PC-3 (cell line): Measurements from ENCODE around the gene ASF1B. TPM values are rescaled to one million over a fixed set of nuclear protein-coding genes. Genes with fewer than 3 reads are reported as not detected.

Experiments used
- ATAC-seq: fragments of 200-7000 bp; cut with Tn5 transposase; 2 replicates; pipeline ENCODE4 v1.9.1; 2020; ENCODE audit warnings: mild to moderate bottlenecking, moderate library complexity
- BruUV-seq: library from RNA; stranded (reverse); fragments of 400-500 nt; replicated peaks from 2 replicates; lab custom pipeline; 2021; lab: Mats Ljungman, UMichigan
- CTCF ChIA-PET: fragments of 300-600 bp; sonication (Branson Sonifier 250); formaldehyde crosslinking; loops from one replicate; lab custom pipeline; 2022; ENCODE audit warnings: antibody characterized with exemption; lab: Charles Lee
- POLR2A ChIA-PET: fragments of 300-600 bp; sonication (Branson Sonifier 250); formaldehyde crosslinking; loops from one replicate; lab custom pipeline; 2022; ENCODE audit warnings: antibody characterized with exemption; ENCODE audit not compliant: unreplicated experiment; lab: Charles Lee
- DNase-seq: peaks from one replicate; pipeline ENCODE4 v3.0.0-alpha.2; 2015
- H2AFZ ChIP-seq: fragments of 300-600 bp; sonication (generic); 2 replicates; pipeline ENCODE4 v1.6.0; 2016; ENCODE audit warnings: antibody characterized with exemption, low read length
- H3F3A ChIP-seq: fragments of 300-600 bp; sonication (generic); one replicate; pipeline ENCODE4 v1.6.0; 2017; ENCODE audit warnings: antibody characterized with exemption, low read length, control low read depth, mild to moderate bottlenecking; ENCODE audit not compliant: unreplicated experiment
- H3K27ac ChIP-seq: fragments of 300-600 bp; sonication (generic); 2 replicates; pipeline ENCODE4 v1.5.1; 2016; ENCODE audit warnings: mild to moderate bottlenecking, low read length
- H3K27me3 ChIP-seq: fragments of 300-600 bp; sonication (generic); 2 replicates; pipeline ENCODE4 v1.6.1; 2016; ENCODE audit warnings: low read length, mixed read lengths
- H3K36me3 ChIP-seq: fragments of 300-600 bp; sonication (generic); 2 replicates; pipeline ENCODE4 v1.6.1; 2016; ENCODE audit warnings: low read depth, mixed run types, low read length, mixed read lengths
- H3K4me1 ChIP-seq: fragments of 300-600 bp; sonication (generic); 2 replicates; pipeline ENCODE4 v1.5.1; 2016; ENCODE audit warnings: low read length; ENCODE audit not compliant: insufficient read depth
- H3K4me2 ChIP-seq: fragments of 300-600 bp; sonication (generic); 2 replicates; pipeline ENCODE4 v1.6.0; 2016; ENCODE audit warnings: low read length
- H3K4me3 ChIP-seq: fragments of 300-600 bp; sonication (generic); 2 replicates; pipeline ENCODE4 v1.5.1; 2016; ENCODE audit warnings: mild to moderate bottlenecking, low read length, mixed read lengths
- H3K79me2 ChIP-seq: fragments of 300-600 bp; sonication (generic); 2 replicates; pipeline ENCODE4 v1.6.1; 2017; ENCODE audit warnings: low read length, mixed read lengths
- H3K9ac ChIP-seq: fragments of 300-600 bp; sonication (generic); 2 replicates; pipeline ENCODE4 v1.6.0; 2016; ENCODE audit warnings: mild to moderate bottlenecking, low read length
- H3K9me2 ChIP-seq: fragments of 300-600 bp; sonication (generic); replicated peaks from 2 replicates; pipeline ENCODE4 v1.6.1; 2016; ENCODE audit warnings: mixed run types, low read length, mixed read lengths
- H3K9me3 ChIP-seq: fragments of 300-600 bp; sonication (generic); 2 replicates; pipeline ENCODE4 v1.6.1; 2016; ENCODE audit warnings: low read length, mixed read lengths
- H4K20me1 ChIP-seq: fragments of 300-600 bp; sonication (generic); 2 replicates; pipeline ENCODE4 v1.6.1; 2016; ENCODE audit warnings: low read length, mixed read lengths
- CTCF ChIP-seq: fragments of 300-600 bp; sonication (generic); conservative IDR thresholded peaks from 2 replicates; pipeline ENCODE4 v1.5.1; 2017; ENCODE audit warnings: antibody characterized with exemption, low read depth, mild to moderate bottlenecking, low read length
- EZH2 ChIP-seq: fragments of 300-600 bp; sonication (generic); IDR thresholded peaks from one replicate; pipeline ENCODE4 v1.6.1; 2017; ENCODE audit warnings: antibody characterized with exemption, mild to moderate bottlenecking, low read length; ENCODE audit not compliant: unreplicated experiment
- EZH2phosphoT487 ChIP-seq: fragments of 300-600 bp; sonication (generic); IDR thresholded peaks from 2 replicates; pipeline ENCODE4 v1.6.1; 2018; ENCODE audit warnings: mild to moderate bottlenecking, antibody characterized with exemption, low read length, borderline replicate concordance
- intact Hi-C: fragments of 100-400 bp; cut with micrococcal nuclease; formaldehyde crosslinking; loops from 2 replicates; pipeline ENCODE4 v1.9.0; 2023
- total RNA-seq: library from RNA; depleted of rRNA; stranded (reverse); fragments of >200 nt; gene quantifications from 2 replicates; pipeline ENCODE4 v1.2.3, GENCODE V29; 2014

The ASF1B gene
- total RNA-seq, 1 experiment from 2014 or later, result 84.7 TPM

GRCh38 chr19:14120497-14120780 is 15.9 kb downstream of the ASF1B start:
- ChIA-PET CTCF (no interaction called here), POLR2A (no interaction called here)
- H2AFZ ChIP-seq, result no peak overlapping the region
- H3K9ac ChIP-seq, result no peak overlapping the region
- peaks cover 17% of the 10 kb centered on the region for H3K4me1 ChIP-seq
- H3K9me3 ChIP-seq, result no peaks in the 10 kb centered on the region
- no TSS peak for BruUV-seq
- TF ChIP-seq EZH2 (no peak), EZH2phosphoT487 (no peak), CTCF (no peak)
- H3K79me2 ChIP-seq, result peaks cover 19% of the 10 kb centered on the region
- H3K4me2 ChIP-seq, result no peak overlapping the region
- H3K27me3 ChIP-seq, result no peaks in the 10 kb centered on the region
- no peak for ATAC-seq
- no peak overlapping the region for H3K4me3 ChIP-seq
- no peaks in the 10 kb centered on the region for H3K9me2 ChIP-seq
- intact Hi-C loops, result no loop called here
- H3K36me3 ChIP-seq, result peaks cover 20% of the 10 kb centered on the region; the same call in 1 of the 2 replicates
- no peak overlapping the region for H3K27ac ChIP-seq
- peaks cover 11% of the 10 kb centered on the region for H3F3A ChIP-seq
- DNase-seq, result no peak
- H4K20me1 ChIP-seq, result no peaks in the 10 kb centered on the region

- CTCF ChIA-PET, result no interaction called here
- Histone ChIP-seq H3F3A (peaks cover 11% of the 10 kb centered on the region), H3K27ac (no peak overlapping the region), H3K9me3 (no peaks in the 10 kb centered on the region), H3K9ac (no peak overlapping the region), H3K36me3 (peaks cover 16% of the 10 kb centered on the region; the same call in 1 of the 2 replicates), H3K4me3 (no peak overlapping the region), H3K27me3 (no peaks in the 10 kb centered on the region), H3K4me2 (no peak overlapping the region), H3K79me2 (peaks cover 21% of the 10 kb centered on the region), H3K4me1 (peaks cover 17% of the 10 kb centered on the region), H2AFZ (no peak overlapping the region), H3K9me2 (no peaks in the 10 kb centered on the region), H4K20me1 (no peaks in the 10 kb centered on the region)
- BruUV-seq, result no TSS peak
- ATAC-seq (no peak), DNase-seq (no peak)
- POLR2A ChIA-PET, result no interaction called here
- TF ChIP-seq CTCF (no peak), EZH2phosphoT487 (no peak), EZH2 (no peak)
- intact Hi-C loops, result no loop called here
Observed at GRCh38 chr19:14119644-14120496, 16.5 kb downstream of the ASF1B start.

- H3K4me1 ChIP-seq, result peaks cover 17% of the 10 kb centered on the region
- ATAC-seq, result no peak
- no peak overlapping the region for H3K4me3 ChIP-seq
- no peaks in the 10 kb centered on the region for H3K9me3 ChIP-seq
- no TSS peak for BruUV-seq
- peaks cover 24% of the 10 kb centered on the region for H3K79me2 ChIP-seq
- H2AFZ ChIP-seq, result no peak overlapping the region
- no peaks in the 10 kb centered on the region for H3K27me3 ChIP-seq
- H4K20me1 ChIP-seq, result no peaks in the 10 kb centered on the region
- CTCF ChIA-PET, result no interaction called here
- no peak for DNase-seq
- peaks cover 11% of the 10 kb centered on the region for H3F3A ChIP-seq
- no peaks in the 10 kb centered on the region for H3K9me2 ChIP-seq
- intact Hi-C loops, result no loop called here
- peak overlapping the region; percentile 94; the same call in 1 of the 2 replicates for H3K4me2 ChIP-seq
- no peak for TF ChIP-seq EZH2
- TF ChIP-seq EZH2phosphoT487, result no peak
- no peak for TF ChIP-seq CTCF
- POLR2A ChIA-PET, result no interaction called here
- H3K27ac ChIP-seq, result no peak overlapping the region
- no peak overlapping the region for H3K9ac ChIP-seq
- peaks cover 10% of the 10 kb centered on the region; the same call in 1 of the 2 replicates for H3K36me3 ChIP-seq
Observed at GRCh38 chr19:14119146-14119545, 17.2 kb downstream of the ASF1B start.
